GM19023 (cell line): ENCODE results near the gene PPY.
"Not testable (repeated sequence)": the region's sequence is repeated elsewhere in the genome, so short reads cannot be mapped to it uniquely, and the experiment has no call there.

Source experiments
- ATAC-seq: cut with Tn5 transposase; IDR thresholded peaks from one replicate; pipeline ENCODE4 v1.9.1; 2021; ENCODE audit warnings: mild to moderate bottlenecking, moderate library complexity; ENCODE audit not compliant: unreplicated experiment

Gene PPY

GRCh38 chr17:43942051-43942685, at the start of gene PPY:
Gene PPY (minus strand): TSS chr17:43942476. CDS start chr17:43941654, 822 bp downstream.
- ATAC-seq, result no peak

GRCh38 chr17:43988301-43988700, 46.0 kb upstream of the PPY start:
- ATAC-seq, result no peak

GRCh38 chr17:43987131-43988021, 45.1 kb upstream of the PPY start:
- no peak for ATAC-seq

GRCh38 chr17:43986225-43986981, 44.1 kb upstream of the PPY start:
- ATAC-seq, result no peak

GRCh38 chr17:43984521-43984920, 42.2 kb upstream of the PPY start:
- no peak for ATAC-seq

- ATAC-seq, result no peak
Measured at GRCh38 chr17:43983515-43984411, 41.5 kb upstream of the PPY start.

- no peak for ATAC-seq
Measured at GRCh38 chr17:43983196-43983514, 40.9 kb upstream of the PPY start.

- no peak for ATAC-seq
Measured at GRCh38 chr17:43982171-43982570, 39.9 kb upstream of the PPY start.

GRCh38 chr17:43979671-43980070, 37.4 kb upstream of the PPY start:
- no peak for ATAC-seq

GRCh38 chr17:43979011-43979410, 36.7 kb upstream of the PPY start:
- no peak for ATAC-seq

GRCh38 chr17:43978078-43978477, 35.8 kb upstream of the PPY start:
- no peak for ATAC-seq

- no peak for ATAC-seq
Measured at GRCh38 chr17:43976963-43977837, 34.9 kb upstream of the PPY start.

- ATAC-seq, result no peak
Measured at GRCh38 chr17:43975898-43976297, 33.6 kb upstream of the PPY start.

GRCh38 chr17:43974382-43975266, 32.3 kb upstream of the PPY start:
- no peak for ATAC-seq

GRCh38 chr17:43972444-43973212, 30.4 kb upstream of the PPY start:
- not testable (repeated sequence) for ATAC-seq

GRCh38 chr17:43971436-43971835, 29.2 kb upstream of the PPY start:
- not testable (repeated sequence) for ATAC-seq

- no peak for ATAC-seq
Measured at GRCh38 chr17:43970366-43970765, 28.1 kb upstream of the PPY start.
